HG03354 (cell line): ENCODE data around the gene PARG.
"Not testable (repeated sequence)": the region's sequence is repeated elsewhere in the genome, so short reads cannot be mapped to it uniquely, and the experiment has no call there.

ENCODE experiments used
- ATAC-seq: cut with Tn5 transposase; IDR thresholded peaks from one replicate; pipeline ENCODE4 v1.9.1; 2021; ENCODE audit warnings: mild to moderate bottlenecking; ENCODE audit not compliant: unreplicated experiment, poor library complexity, severe bottlenecking

The PARG gene

GRCh38 chr10:49908290-49909080, 33.3 kb downstream of the PARG start:
- not testable (repeated sequence) for ATAC-seq

GRCh38 chr10:49903829-49904228, 38.0 kb downstream of the PARG start:
- not testable (repeated sequence) for ATAC-seq

GRCh38 chr10:49900406-49900805, 41.4 kb downstream of the PARG start:
- not testable (repeated sequence) for ATAC-seq

GRCh38 chr10:49899999-49900398, 41.8 kb downstream of the PARG start:
- not testable (repeated sequence) for ATAC-seq

- ATAC-seq = not testable (repeated sequence)
Measured at GRCh38 chr10:49890025-49890424, 51.8 kb downstream of the PARG start.

GRCh38 chr10:49884739-49885331, 57.0 kb downstream of the PARG start:
- ATAC-seq = not testable (repeated sequence)

- not testable (repeated sequence) for ATAC-seq
Measured at GRCh38 chr10:49883852-49884251, 58.0 kb downstream of the PARG start.

- ATAC-seq = not testable (repeated sequence)
Measured at GRCh38 chr10:49882327-49882726, 59.5 kb downstream of the PARG start.

- ATAC-seq = not testable (repeated sequence)
Measured at GRCh38 chr10:49872740-49873139, 69.1 kb downstream of the PARG start.

GRCh38 chr10:49871462-49871861, 70.4 kb downstream of the PARG start:
- ATAC-seq = not testable (repeated sequence)

- ATAC-seq = not testable (repeated sequence)
Measured at GRCh38 chr10:49859933-49860332, 81.9 kb downstream of the PARG start.

- not testable (repeated sequence) for ATAC-seq
Measured at GRCh38 chr10:49858697-49859382, 83.0 kb downstream of the PARG start.

GRCh38 chr10:49849520-49849919, 92.3 kb downstream of the PARG start:
- ATAC-seq = not testable (repeated sequence)

GRCh38 chr10:49844775-49845595, 96.8 kb downstream of the PARG start:
- ATAC-seq = no peak

GRCh38 chr10:49842333-49842628, 99.5 kb downstream of the PARG start:
- not testable (repeated sequence) for ATAC-seq

- no peak for ATAC-seq
Measured at GRCh38 chr10:49841615-49842332, 100.1 kb downstream of the PARG start.

GRCh38 chr10:49837685-49838084, 104.1 kb downstream of the PARG start:
- ATAC-seq = no peak

- ATAC-seq = no peak
Measured at GRCh38 chr10:49837051-49837478, 104.8 kb downstream of the PARG start.

- no peak for ATAC-seq
Measured at GRCh38 chr10:49834976-49835375, 106.9 kb downstream of the PARG start.
